Glomerular visceral epithelial cell (primary cell): ENCODE data around the gene GARRE1.
A peak's percentile ranks its signal among the peaks of the same experiment; 100 is the strongest.
"Not testable (repeated sequence)": the region's sequence is repeated elsewhere in the genome, so short reads cannot be mapped to it uniquely, and the experiment has no call there.

Experiments
- DNase-seq: peaks from one replicate; pipeline ENCODE4 v3.0.0-alpha.2; 2016; ENCODE audit errors: extremely low spot score

Gene GARRE1, protein sequence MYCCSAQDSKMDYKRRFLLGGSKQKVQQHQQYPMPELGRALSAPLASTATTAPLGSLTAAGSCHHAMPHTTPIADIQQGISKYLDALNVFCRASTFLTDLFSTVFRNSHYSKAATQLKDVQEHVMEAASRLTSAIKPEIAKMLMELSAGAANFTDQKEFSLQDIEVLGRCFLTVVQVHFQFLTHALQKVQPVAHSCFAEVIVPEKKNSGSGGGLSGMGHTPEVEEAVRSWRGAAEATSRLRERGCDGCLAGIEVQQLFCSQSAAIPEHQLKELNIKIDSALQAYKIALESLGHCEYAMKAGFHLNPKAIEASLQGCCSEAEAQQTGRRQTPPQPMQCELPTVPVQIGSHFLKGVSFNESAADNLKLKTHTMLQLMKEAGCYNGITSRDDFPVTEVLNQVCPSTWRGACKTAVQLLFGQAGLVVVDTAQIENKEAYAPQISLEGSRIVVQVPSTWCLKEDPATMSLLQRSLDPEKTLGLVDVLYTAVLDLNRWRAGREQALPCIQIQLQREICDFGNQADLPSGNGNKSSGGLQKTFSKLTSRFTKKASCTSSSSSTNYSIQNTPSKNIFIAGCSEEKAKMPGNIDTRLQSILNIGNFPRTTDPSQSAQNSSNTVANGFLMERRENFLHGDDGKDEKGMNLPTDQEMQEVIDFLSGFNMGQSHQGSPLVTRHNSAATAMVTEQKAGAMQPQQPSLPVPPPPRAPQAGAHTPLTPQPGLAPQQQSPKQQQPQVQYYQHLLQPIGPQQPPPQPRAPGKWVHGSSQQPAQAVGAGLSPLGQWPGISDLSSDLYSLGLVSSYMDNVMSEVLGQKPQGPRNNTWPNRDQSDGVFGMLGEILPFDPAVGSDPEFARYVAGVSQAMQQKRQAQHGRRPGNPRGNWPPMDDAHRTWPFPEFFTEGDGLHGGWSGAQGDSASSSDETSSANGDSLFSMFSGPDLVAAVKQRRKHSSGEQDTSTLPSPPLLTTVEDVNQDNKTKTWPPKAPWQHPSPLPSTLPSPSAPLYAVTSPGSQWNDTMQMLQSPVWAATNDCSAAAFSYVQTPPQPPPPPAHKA (N-terminal part only)

DNA sequence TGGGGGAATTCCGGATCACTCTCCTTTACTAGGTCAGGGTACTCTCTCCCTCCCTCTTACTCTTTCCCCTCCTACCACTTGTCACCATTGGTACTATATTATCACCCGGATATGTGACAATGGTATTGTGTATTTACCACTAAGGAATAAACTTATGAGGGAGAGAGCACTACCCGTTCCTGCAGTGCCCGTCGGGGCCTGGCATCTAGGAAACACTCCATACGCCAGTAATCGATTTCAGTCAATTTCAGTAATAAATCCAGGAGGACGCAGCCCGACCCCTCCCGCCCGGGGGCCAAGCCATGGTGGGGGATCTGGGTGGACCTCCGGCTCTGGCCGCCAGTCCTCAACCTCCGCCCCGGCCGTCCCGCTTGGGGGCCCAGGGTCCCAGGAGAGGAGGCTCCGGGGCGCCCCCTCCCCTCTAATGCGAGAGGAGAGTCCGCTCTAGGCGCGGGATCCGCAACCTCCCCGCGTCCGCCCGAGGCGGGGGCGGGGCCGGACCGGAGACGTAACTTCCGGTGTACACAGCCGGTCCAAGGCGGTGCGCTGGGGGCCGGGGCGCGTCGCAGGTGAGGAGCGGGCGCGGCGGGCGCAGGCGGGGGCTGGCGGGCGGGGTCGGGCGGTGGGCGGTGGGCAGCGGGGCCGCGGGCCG is at the start of gene GARRE1:
TSS of gene GARRE1 (plus strand) at position 509 of the 652 bp plus-strand sequence. CDS start 45,920 bp downstream, outside the sequence.
- peak; percentile 73 for DNase-seq

GRCh38 chr19:34205324-34205723 is 49.0 kb upstream of the GARRE1 start:
- not testable (repeated sequence) for DNase-seq

- no peak for DNase-seq
Measured at GRCh38 chr19:34208291-34208884, 46.0 kb upstream of the GARRE1 start.

GRCh38 chr19:34209726-34210125 is 44.6 kb upstream of the GARRE1 start:
- DNase-seq, result no peak

- no peak for DNase-seq
Measured at GRCh38 chr19:34213283-34213682, 41.1 kb upstream of the GARRE1 start.

- no peak for DNase-seq
Measured at GRCh38 chr19:34214040-34214439, 40.3 kb upstream of the GARRE1 start.

- DNase-seq, result no peak
Measured at GRCh38 chr19:34215006-34215665, 39.2 kb upstream of the GARRE1 start.

DNA sequence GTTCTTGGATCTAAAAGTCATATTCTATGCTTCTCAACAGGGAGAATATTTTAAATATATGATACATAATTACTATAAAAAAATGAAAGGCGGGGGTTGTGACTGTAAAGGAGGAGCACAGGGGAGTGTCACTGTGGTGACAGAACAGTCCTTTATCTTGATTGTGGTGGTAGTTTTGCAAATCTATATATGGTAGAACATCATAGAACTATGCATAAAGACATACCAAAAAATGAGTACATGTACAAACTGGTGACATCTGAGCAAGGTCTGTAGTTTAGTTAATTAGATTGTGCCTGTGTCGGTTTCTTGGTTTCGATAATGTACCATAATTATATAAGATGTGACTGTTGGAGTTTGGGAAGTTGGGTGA is 38.7 kb upstream of the GARRE1 start:
- DNase-seq, result no peak

DNA sequence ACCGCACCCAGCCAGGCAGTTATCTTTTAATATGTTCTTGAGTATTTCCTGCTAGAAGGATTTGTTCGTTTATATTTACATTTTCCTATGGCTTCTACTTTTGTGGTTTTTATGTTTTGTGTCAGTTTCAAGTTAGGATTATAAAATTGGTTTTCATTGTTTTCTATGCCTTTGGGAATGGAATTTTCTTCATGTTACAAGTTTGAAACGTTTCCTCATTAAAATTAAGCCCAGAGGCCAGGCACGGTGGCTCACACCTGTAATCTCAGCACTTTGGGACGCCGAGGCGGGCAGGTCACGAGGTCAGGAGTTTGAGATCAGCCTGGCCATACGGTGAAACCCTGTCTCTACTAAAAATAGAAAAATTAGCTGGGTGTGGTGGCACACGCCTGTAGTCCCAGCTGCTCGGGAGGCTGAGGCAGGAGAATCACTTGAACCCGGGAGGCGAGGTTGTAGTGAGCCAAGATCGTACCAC is 37.6 kb upstream of the GARRE1 start:
- DNase-seq, result not testable (repeated sequence)

DNA sequence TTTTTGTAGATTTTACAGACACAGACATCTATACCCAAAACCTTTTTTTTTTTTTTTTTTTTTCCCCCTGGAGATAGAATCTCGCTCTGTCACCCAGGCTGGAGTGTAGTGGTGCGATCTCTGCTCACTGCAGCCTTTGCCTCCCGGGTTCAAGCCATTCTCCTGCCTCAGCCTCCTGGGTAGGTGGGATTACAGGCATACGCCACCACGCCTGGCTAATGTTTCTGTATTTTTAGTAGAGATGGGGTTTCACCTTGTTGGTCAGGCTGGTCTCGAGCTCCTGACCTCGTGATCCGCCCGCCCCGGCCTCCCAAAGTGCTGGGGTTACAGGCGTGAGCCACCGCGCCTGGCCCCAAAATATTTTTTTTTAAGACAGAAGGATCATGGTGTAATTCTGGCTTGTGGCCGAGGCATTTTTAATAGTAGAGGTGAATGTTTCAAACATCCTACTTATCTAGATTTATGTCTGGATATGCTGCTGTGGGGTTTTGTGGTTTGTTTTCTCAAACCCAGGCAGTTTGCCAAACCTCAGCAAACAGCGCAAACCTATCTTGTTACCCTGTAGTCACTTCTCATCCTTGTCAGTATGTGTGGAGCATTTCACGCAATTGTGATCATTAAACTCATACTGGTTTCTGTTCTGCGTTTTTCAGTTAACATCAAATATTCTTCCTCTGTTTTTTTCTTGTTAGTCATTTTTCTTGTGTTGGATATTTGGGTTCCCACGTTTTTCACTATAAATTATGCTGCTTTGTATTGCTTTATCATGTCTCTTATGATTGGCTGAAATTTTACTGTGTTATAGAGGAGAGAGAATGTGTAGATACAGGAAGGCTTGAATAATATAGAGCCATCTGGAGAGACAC is 36.2 kb upstream of the GARRE1 start:
- DNase-seq, result peak; percentile 97

GRCh38 chr19:34218818-34219164 is 35.6 kb upstream of the GARRE1 start:
- no peak for DNase-seq

- peak; percentile 65 for DNase-seq
Measured at GRCh38 chr19:34220472-34221063, 33.8 kb upstream of the GARRE1 start.

- no peak for DNase-seq
Measured at GRCh38 chr19:34222386-34222785, 32.0 kb upstream of the GARRE1 start.

GRCh38 chr19:34224996-34225658 is 29.2 kb upstream of the GARRE1 start:
- no peak for DNase-seq

DNA sequence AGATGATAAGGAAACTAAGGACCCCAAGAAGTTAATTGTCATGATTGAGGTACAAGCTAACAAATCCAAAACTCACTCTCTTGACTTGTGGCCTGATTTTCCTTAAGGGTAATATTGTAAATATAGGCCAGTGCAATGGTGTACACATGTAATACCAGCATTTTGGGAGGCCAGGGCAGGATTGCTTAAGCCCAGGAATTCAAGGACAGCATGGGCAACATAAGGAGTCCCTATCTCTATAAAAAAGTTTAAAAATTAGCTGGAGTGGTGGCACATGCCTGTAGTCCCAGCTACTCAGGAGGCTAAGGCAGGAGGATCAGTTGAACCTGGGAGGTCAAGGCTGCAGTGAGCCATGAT is 28.7 kb upstream of the GARRE1 start:
- no peak for DNase-seq

DNA sequence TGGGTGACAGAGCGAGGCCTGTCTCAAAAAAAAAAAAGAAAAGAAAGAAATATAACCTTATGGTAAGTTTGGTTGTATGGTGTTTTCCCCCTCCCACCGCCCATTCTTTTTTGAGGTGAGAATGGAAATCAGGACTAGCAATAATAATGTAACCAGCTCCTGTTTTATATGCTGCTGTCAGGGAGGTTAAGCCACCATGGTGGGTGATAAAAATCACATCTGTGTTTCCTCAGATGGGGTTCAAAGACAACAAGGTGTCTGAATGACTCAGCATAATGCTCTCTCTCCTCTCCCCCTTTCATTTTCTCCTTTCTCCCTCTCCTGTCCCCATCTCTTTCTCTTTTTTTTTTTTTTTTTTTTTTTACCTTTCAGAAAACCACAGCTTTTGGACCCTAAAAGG is 28.3 kb upstream of the GARRE1 start:
- DNase-seq, result no peak

GRCh38 chr19:34228347-34228746 is 26.0 kb upstream of the GARRE1 start:
- no peak for DNase-seq

DNA sequence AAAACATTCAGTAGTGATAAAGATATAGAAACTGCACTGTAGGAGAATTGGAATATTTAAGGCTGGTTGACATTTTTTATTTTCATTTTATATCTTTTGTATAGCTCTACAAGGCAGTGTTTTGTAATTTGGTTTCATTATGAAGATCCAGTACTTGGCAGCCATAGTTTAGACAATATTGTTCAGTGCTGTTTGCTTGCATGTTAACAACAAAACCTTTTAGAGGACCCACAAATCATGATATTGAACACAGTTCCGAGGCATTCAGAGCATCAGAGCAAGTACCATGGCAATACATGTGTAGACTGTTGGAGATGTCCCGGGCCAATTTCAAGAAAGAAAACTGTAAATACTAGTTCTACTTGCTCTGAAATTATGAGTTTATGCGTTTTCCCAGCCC is 25.6 kb upstream of the GARRE1 start:
- no peak for DNase-seq

DNA sequence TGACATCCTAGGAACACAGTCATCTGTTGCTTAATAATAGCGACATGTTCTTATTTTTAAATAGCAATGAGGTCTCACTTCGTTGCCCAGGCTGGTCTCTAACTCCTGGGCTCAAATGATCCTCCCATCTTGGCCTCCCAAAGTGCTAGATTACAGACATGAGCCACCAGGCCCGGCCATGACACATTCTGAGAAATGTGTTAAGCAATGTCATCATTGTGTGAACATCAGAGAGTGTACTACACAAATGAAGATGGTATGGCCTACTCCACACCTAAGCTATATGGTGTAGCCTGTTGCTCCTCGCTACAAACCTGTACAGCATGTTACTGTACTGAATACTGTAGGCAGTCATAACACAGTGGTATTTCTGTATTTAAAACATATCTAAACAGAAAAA is 24.6 kb upstream of the GARRE1 start:
- DNase-seq, result no peak
